NCI-H2227 treated with DMSO at 0.1 percent for 48 hours (cell line): ENCODE data around the gene MTFP1.
"Not testable (repeated sequence)": the region's sequence is repeated elsewhere in the genome, so short reads cannot be mapped to it uniquely, and the experiment has no call there.

Experiments used
- DNase-seq: peaks from one replicate; lab custom pipeline; 2025; lab: John Stamatoyannopoulos, UW

Gene MTFP1

GRCh38 chr22:30402028-30402765 is 23.4 kb upstream of the MTFP1 start:
- DNase-seq: no peak

GRCh38 chr22:30402766-30403104 is 22.8 kb upstream of the MTFP1 start:
- not testable (repeated sequence) for DNase-seq

DNA sequence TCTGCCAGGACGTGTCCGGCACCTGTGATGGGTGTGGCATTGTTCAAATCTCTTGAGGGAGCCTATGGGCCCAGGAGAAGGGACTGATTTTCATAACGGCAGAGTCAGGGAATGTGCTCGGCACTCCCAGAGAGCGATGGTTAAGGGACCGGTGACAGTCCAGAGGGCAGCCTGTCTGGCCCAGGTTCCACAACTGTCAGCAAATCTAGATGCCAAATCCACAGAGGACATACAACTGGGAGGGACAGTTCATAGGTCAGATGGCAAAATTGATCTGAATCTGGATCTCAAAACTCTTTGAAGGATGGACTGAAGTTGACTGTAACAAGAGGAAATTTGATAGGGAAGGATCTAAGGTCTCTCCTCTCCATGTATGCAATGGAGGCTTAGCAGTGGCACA is 21.3 kb upstream of the MTFP1 start:
- no peak for DNase-seq

DNA sequence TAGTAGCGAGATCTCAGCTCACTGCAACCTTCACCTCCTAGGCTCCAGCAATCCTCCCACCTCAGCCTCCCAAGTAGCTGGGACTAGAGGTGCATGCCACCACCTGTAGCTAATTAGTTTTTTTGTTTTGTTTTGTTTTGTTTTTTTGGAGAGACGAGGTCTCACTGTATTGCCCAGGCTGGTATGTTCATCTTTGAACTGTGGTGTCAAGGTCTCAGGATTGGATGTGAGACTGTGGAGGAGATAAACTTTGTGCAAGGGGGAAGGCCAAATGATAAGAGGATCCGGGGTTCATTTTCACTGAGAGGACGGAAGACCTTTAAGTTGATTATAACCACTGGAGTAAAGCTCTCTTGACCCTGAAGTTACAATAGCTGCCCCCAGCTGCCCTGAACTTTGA is 19.8 kb upstream of the MTFP1 start:
- no peak for DNase-seq

- DNase-seq: no peak
These were observed 19.2 kb upstream of the MTFP1 start for GRCh38 chr22:30406400-30406799.

GRCh38 chr22:30408388-30409102 is 17.0 kb upstream of the MTFP1 start:
- no peak for DNase-seq

DNA sequence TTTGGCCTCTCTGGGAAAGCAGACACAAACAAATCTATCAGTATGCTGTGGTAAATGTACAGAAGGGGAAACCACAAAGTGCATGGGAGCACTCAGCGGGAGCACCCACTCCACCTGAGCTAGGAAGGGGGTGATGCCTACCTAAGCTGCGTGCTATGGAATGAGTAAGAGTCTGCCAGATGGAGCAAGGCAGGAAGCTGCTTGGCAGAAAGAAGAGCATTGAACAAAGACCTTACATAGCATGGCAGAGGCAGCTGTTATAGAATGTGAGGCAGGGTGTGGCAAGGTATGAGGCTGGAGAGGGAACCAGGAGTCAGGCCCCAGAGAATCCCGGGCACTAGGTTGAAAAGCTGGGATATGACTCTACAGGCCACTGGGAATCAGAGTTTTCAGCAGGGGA is 13.8 kb upstream of the MTFP1 start:
- no peak for DNase-seq

- no peak for DNase-seq
These were observed 12.6 kb upstream of the MTFP1 start for GRCh38 chr22:30413001-30413400.

GRCh38 chr22:30413745-30414524 is 11.6 kb upstream of the MTFP1 start:
- no peak for DNase-seq

- no peak for DNase-seq
These were observed 11.0 kb upstream of the MTFP1 start for GRCh38 chr22:30414525-30415047.

- DNase-seq: no peak
These were observed 9.2 kb upstream of the MTFP1 start for GRCh38 chr22:30416403-30416802.

DNA sequence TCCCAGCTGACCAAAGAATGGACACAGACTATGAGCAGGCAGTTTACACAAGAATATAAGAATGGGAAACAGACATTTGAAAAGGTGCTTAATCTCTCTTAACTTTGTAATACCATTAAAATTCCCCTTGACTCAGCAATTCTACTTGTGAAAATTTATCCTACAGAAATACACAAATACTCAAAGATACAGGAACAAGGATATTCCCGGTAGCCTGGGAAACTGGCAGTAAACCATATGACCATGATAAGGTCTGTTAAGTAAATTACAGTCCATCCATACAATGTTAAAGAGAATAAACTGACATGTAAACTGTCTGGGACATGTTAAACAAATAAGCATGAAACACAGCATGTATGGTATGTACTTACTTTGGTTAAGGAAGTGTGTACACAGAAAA is 8.7 kb upstream of the MTFP1 start:
- DNase-seq: no peak

- no peak for DNase-seq
These were observed 5.0 kb upstream of the MTFP1 start for GRCh38 chr22:30420347-30421125.

DNA sequence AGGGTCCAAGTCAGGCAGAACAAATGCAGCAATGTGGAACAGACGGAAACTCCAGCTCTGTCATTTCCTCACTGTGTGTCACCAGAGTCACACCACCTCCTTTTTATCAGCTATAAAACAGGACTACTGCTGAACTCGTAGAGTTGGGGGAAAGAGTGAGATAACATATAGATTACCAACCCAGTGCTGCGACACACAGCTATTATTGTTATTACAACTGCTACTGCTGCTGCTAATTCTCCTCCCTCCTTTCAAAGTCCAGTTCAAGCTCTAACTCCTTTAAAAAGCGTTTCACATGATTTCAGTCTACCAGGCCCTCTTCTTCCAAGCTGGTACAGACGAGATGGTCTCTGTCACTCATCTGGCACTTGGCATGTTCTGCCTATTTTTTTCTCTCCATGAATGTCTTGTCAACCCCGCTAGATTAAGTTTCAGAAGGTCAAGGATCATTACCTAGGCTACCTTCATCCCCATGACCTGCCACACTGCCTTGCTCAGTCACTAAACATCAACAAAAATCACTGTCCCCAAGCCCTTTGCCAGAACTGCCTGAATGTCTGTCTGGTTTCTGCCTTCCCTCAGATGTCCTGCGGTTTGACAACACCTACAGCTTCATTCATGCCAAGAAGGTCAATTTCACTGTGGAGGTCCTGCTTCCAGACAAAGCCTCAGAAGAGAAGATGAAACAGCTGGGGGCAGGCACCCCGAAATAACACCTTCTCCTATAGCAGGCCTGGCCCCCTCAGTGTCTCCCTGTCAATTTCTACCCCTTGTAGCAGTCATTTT is 3.7 kb upstream of the MTFP1 start:
- DNase-seq: no peak

DNA sequence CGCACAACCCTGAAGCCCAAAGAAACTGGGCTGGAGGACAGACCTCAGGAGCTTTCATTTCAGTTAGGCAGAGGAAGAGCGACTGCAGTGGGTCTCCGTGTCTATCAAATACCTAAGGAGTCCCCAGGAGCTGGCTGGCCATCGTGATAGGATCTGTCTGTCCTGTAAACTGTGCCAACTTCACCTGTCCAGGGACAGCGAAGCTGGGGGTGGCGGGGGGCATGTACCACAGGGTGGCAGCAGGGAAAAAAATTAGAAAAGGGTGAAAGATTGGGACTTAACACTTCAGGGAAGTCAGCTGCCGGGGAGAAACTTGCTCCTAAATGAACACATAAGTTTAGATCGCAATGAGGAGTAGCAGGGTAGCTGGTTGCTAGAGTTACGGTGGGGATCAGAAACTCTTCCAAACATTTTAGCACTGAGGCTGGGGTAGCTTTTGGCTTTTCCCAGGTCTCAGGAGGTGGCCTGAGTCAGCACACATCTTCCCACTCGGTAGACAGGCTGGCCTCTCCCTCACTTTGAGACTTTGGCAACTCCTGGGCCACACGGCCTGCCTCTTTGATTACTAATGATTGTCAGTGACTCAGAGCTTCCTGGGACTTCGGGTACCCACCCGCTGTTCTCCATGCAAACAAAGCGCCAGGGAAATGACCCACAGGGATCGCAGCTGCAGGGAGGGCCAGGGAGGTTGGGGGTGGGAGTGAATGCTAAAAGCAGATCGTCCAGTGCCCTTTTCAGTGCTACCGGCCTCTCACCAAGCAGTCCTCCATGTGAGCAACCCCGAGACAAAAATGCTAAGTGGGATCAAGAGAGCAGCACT is 2.9 kb upstream of the MTFP1 start:
- DNase-seq: no peak

DNA sequence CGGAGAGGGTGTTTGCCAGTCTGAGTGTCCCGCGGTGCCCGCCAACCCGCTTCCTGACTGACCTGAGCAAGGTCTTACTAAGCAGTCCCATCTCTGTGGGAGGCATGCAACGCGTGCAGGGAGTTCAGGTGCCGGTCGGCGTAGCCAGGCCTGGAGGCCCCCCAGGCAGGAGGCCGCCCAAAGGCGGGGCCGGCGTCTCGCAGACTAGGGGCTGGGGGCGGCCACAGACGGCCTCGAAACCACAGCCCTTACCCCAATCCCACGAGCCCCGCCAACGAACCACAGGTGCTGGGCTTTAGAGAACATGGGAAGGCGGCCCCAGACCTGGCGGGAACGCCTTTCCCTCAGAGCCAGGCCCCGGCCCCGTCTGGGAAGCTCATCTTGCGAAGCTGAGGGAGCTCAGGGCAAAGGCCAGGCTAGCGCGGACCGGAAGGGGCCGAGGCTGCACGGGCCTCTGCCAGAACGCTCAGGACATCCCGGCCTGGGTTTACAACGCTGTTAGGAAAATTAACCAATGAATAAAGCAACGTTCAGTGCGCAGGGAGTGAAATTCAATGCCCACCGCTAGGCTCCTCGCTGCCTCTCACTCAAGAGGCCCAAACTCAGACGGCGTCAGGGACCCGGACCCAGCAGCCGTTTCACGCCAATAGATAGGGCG is 2.1 kb upstream of the MTFP1 start:
- DNase-seq: no peak

GRCh38 chr22:30423959-30424533 is 1.5 kb upstream of the MTFP1 start:
- DNase-seq: peak; percentile 97

- no peak for DNase-seq
These were observed 838 bp upstream of the MTFP1 start for GRCh38 chr22:30424534-30425326.

- DNase-seq: no peak
These were observed 297 bp upstream of the MTFP1 start for GRCh38 chr22:30425327-30425615.
